Skeletal muscle cell (primary cell): ENCODE data around the gene OTUB2.
"Not testable (repeated sequence)": the region's sequence is repeated elsewhere in the genome, so short reads cannot be mapped to it uniquely, and the experiment has no call there.

Experiments
- DNase-seq: peaks from one replicate; pipeline ENCODE4 v3.0.0-alpha.2; 2010; ENCODE audit warnings: low read depth
- H3K4me3 ChIP-seq: 2 replicates; pipeline ENCODE4 v1.5.1; 2011; ENCODE audit warnings: low read depth, mild to moderate bottlenecking, control low read depth, low read length, moderate library complexity

The OTUB2 gene

GRCh38 chr14:94049625-94050023 lies 23.5 kb downstream of the OTUB2 start:
- H3K4me3 ChIP-seq: no peak overlapping the region
- no peak for DNase-seq

- no peak for DNase-seq
- no peak overlapping the region for H3K4me3 ChIP-seq
These were observed 24.2 kb downstream of the OTUB2 start for GRCh38 chr14:94050231-94050880.

- no peak for DNase-seq
- H3K4me3 ChIP-seq: no peak overlapping the region
These were observed 25.0 kb downstream of the OTUB2 start for GRCh38 chr14:94051115-94051514.

- no peak overlapping the region for H3K4me3 ChIP-seq
- DNase-seq: no peak
These were observed 25.6 kb downstream of the OTUB2 start for GRCh38 chr14:94051779-94052178.

- DNase-seq: no peak
These were observed 26.1 kb downstream of the OTUB2 start for GRCh38 chr14:94052199-94052598.

DNA sequence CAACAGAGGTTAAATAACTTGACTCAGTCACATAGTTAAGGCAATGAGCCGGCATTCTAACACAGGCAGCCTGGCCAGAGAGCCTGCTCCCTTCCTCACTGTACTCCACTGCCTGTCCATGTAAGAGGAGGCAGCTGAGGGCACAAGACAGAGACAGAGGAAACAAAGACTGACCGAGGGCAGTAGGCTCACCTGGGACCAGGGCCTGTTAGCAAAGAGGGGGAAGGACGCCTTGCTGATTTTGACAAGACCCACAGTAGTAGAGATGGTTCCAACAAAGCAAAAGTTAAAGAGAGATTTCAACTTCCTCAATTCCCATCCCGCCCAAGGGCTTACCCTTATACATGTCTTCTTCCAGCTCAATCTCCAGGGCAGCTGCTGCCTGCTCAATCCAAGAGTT lies 26.5 kb downstream of the OTUB2 start:
- no peak overlapping the region for H3K4me3 ChIP-seq
- DNase-seq: no peak

More at GRCh38 chr14:94052199-94052598, 26.1 kb downstream of the OTUB2 start:
- H3K4me3 ChIP-seq: no peak overlapping the region

GRCh38 chr14:94054401-94054800 lies 28.3 kb downstream of the OTUB2 start:
- no peak overlapping the region for H3K4me3 ChIP-seq
- no peak for DNase-seq

- no peak for DNase-seq
- H3K4me3 ChIP-seq: no peak overlapping the region
These were observed 28.8 kb downstream of the OTUB2 start for GRCh38 chr14:94054936-94055335.

- H3K4me3 ChIP-seq: no peak overlapping the region
- DNase-seq: no peak
These were observed 30.6 kb downstream of the OTUB2 start for GRCh38 chr14:94056579-94057308.

- no peak for DNase-seq
- H3K4me3 ChIP-seq: no peak overlapping the region
These were observed 32.1 kb downstream of the OTUB2 start for GRCh38 chr14:94058128-94058673.

DNA sequence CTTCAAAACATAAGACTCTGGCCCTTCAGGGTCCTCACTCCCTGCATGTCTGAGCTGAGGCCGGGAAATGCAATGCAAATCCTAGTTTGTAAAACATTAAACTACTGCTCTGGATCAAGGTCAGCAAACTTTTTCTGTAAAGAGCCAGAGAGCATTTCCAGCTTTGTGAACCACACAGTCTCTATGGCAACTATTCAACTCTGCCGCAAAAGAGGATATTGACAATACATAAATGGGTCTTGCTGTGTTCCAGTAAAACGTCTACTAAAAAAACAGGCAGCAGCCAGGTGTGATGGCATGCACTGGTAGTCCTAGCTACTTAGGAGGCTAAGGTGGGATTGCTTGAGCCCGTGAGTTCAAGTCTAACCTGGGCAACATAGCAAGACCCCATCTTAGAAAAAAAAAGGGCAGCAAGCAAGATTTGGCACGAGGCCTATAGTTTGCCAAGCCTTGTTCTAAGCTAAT lies 32.6 kb downstream of the OTUB2 start:
- DNase-seq: no peak
- H3K4me3 ChIP-seq: no peak overlapping the region

DNA sequence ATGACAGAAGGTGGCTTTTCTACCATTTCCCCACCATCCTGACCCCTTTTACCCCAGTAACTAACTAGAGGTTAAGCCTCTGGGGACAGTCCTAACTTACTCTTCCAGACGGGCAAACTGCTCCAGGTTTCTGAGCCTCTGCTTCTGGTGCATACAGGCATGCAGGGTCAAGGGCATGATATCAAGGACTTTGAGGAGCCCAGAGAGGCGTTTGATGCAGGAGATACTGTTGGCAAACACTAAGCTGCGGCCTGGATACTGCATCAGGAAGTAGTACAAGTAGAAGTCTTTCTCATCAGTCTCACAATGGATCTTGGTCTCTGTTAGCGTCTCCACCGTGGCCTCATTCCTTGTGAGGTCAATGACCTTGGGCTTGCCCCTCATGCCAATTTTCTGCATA lies 33.9 kb downstream of the OTUB2 start:
- no peak overlapping the region for H3K4me3 ChIP-seq
- no peak for DNase-seq

DNA sequence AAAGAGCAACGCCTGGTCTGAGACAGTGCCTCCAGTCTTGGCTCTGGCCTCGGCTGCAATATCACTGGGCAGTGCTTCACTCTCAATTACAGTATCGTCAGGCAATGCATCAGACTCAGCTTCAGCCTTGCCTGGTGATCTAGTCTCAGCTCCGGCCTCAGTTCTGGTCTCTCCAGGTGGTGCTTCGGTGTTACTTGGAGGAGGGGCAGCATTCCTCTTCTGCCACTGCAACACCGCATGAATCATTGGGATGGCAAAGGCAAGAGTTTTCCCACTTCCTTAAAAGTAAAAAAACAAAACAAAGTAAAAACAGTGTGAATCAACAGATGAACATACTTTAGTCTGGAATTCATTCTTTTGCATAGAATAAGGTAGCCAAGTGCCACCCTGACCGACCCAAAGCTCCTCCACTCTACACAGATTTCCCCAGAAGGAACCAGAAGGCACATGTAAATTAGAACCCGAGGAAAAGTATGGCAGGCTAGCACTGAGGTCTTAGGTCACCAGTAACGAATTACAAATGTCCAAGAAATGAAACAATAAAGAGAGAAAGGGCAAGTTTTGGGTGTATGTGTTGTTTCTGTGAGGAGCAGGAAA lies 36.3 kb downstream of the OTUB2 start:
- no peak overlapping the region for H3K4me3 ChIP-seq
- DNase-seq: no peak

DNA sequence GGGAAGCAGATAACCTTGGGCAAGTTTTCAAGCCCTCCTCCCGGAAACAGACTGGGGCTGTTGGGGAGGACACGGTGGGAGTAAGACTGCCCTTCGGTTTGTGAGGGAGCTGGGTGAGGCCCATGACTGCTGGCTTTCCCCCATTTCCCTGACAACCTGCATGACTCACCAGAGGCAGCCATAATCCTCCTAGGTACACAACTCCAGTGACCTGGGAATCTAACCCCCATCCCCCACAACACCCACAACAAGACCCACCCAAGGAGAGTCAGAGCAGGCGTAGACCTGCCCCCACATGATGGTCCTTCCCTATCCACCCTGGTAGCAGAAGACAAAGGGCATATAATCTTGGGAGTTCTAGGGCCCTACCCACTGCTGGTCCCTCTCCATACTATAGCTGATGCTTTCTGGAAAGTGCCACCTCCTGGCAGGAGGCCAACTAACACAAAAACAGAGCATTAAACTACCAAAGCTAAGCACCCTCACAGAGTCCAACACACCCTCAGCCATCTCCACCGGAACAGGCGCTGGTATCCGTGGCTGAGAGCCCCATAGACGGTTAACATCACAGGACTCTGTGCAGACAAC lies 40.0 kb downstream of the OTUB2 start:
- H3K4me3 ChIP-seq: no peak overlapping the region
- DNase-seq: no peak

DNA sequence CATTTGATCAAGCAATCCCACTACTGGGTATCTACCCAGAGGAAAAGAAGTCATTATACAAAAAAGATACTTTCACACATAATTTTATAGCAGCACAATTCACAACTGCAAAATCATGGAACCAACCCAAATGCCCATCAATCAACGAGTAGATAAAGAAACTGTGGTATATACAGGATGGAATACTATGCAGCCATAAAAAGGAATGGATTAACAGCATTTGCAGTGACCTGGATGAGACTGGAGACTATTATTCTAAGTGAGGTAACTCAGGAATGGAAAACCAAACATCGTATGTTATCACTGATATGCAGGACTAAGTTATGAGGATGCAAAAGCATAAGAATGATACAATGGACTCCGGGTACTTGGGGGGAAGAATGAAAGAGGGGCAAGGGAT lies 45.9 kb downstream of the OTUB2 start:
- H3K4me3 ChIP-seq: not testable (repeated sequence)

GRCh38 chr14:94074534-94074933 lies 48.4 kb downstream of the OTUB2 start:
- no peak for DNase-seq
- H3K4me3 ChIP-seq: no peak overlapping the region

More for the DNA sequence above, 45.9 kb downstream of the OTUB2 start:
- not testable (repeated sequence) for DNase-seq

DNA sequence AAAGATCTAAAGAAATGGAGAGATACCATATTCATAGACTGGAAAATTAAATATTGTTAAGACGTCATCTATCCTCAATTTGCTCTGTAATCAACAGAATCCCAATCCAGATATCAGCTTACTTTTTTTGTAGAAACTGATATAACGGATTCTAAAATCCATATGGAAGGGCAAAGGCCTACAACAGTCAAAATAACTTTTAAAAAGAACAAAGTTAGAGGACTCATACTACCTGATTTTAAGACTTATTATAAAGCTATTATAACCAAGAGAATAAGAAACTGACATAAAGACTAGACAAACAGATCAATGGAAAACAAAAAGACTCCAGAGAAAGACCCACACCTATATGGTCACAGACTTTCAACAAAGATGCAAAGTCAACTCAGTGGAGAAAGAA lies 48.9 kb downstream of the OTUB2 start:
- no peak for DNase-seq
- H3K4me3 ChIP-seq: no peak overlapping the region

DNA sequence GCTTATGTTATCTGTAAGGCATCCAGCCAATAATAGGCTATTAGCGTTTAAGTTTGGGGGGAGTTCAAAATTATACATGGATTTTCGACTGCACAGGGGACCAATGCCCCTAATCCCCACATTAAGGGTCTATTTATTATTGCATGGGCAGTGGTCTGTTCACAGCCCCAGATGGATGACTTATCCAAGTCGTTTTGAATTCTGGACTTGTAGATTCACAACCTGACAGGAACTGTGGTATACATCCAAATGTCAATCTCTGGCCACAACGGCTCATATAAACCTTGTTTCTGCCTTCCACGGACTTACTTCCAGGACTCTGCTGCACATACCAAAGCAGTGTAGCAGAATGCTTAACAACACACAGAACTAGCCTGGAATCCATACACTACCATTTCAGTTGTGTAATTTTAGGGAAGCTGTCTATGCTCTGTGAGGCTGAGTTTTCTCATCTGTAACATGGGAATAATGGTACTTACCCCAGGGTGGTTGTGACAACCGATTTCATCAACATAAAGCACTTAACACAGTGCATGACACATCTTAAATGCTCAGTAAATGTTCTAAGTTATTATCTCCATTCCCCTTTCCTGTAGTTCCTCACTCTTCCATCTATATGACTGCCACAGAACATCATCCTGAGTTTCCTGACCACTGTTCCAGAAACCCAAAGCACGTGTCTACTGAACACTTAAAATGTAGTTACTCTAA lies 51.1 kb downstream of the OTUB2 start:
- no peak overlapping the region for H3K4me3 ChIP-seq
- no peak for DNase-seq

DNA sequence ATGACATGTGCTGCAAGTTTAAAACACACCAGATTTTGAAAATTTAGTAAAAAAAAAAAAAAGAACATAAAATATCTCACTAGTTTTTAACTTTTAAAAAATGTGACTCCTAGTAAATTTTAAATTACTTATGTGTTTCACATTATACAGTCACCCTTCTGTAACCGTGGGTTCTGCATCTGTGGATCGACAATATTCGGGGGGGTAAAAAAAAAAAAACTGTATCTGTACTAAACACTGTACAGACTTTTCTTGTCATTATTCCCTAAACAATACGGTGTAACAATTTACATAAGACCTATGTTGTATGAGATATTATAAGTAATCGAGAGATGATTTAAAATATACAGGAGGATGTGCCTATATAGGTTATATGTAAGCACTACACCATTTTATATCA lies 51.7 kb downstream of the OTUB2 start:
- DNase-seq: no peak
- H3K4me3 ChIP-seq: no peak overlapping the region
